ENCODE data around the gene SMYD5.

DNA sequence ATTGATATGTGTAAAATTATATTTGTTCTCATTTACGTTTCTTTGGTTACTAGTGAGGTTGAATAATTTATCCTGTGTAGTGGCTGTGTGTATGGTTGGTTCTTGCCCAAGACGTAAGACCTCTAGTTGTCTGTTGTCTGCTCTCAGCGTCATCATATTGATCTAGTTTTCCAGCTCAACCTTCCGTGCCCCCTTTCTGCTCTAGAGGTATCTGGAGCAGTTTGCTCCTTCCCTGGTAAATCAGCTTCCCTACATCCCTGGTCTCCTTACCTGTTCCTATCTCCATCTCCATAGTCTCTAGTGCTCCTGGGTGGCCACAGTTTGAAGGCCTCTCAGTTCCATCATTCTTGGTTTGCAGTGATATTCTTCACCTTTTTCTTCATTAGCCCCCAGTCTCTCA is 1.2 kb downstream of the SMYD5 start:
- TF ChIP-seq, protein P1, sequence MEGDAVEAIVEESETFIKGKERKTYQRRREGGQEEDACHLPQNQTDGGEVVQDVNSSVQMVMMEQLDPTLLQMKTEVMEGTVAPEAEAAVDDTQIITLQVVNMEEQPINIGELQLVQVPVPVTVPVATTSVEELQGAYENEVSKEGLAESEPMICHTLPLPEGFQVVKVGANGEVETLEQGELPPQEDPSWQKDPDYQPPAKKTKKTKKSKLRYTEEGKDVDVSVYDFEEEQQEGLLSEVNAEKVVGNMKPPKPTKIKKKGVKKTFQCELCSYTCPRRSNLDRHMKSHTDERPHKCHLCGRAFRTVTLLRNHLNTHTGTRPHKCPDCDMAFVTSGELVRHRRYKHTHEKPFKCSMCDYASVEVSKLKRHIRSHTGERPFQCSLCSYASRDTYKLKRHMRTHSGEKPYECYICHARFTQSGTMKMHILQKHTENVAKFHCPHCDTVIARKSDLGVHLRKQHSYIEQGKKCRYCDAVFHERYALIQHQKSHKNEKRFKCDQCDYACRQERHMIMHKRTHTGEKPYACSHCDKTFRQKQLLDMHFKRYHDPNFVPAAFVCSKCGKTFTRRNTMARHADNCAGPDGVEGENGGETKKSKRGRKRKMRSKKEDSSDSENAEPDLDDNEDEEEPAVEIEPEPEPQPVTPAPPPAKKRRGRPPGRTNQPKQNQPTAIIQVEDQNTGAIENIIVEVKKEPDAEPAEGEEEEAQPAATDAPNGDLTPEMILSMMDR (conservative IDR thresholded peaks at IDR 0.05): no peak
- TF ChIP-seq EZH2 (IDR thresholded peaks at IDR 0.05; ENCODE audit: low read depth): no peak

Measured in PC-9 (cell line).